Measurements from ENCODE around the gene SLFNL1.

- no peak for TF ChIP-seq CTCF (IDR thresholded peaks at IDR 0.05)
- TF ChIP-seq POLR2A (IDR thresholded peaks at IDR 0.05), result no peak
These were observed 4.7 kb upstream of the SLFNL1 start for GRCh38 chr1:41025979-41026819.
